ENCODE results near the gene SLF1.

DNA sequence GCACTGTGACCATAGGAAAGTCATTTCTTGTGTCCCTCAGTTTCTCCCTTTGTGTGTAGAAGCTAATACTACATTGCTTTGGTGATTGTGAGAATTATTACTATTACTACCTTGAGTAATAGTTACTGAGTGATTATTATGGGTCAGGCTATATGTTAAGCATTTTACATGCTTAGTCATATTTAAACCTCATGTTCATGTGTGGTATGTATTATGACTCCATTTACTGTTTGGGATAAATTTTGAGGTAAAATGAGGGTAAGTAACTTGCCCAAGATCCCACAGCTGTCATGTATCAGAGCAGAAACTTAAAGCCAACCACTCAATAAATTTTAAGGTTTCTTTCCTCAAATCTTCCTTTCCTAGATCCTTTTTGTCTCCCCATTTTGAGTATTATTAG, 28.3 kb downstream of the SLF1 start:
- TF ChIP-seq, protein P1, sequence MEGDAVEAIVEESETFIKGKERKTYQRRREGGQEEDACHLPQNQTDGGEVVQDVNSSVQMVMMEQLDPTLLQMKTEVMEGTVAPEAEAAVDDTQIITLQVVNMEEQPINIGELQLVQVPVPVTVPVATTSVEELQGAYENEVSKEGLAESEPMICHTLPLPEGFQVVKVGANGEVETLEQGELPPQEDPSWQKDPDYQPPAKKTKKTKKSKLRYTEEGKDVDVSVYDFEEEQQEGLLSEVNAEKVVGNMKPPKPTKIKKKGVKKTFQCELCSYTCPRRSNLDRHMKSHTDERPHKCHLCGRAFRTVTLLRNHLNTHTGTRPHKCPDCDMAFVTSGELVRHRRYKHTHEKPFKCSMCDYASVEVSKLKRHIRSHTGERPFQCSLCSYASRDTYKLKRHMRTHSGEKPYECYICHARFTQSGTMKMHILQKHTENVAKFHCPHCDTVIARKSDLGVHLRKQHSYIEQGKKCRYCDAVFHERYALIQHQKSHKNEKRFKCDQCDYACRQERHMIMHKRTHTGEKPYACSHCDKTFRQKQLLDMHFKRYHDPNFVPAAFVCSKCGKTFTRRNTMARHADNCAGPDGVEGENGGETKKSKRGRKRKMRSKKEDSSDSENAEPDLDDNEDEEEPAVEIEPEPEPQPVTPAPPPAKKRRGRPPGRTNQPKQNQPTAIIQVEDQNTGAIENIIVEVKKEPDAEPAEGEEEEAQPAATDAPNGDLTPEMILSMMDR (IDR thresholded peaks at IDR 0.05): no peak
- TF ChIP-seq POLR2A (IDR thresholded peaks at IDR 0.05): no peak

Data from testis (tissue), 2 donors.